GM12878 (cell line): Measurements from ENCODE around the gene AP5B1. TPM values are rescaled to one million over a fixed set of nuclear protein-coding genes. Genes with fewer than 3 reads are reported as not detected.

Experiments used
- ATAC-seq: fragments of 200-7000 bp; cut with Tn5 transposase; 3 replicates; pipeline ENCODE4 v1.9.1; 2020; ENCODE audit warnings: mild to moderate bottlenecking, moderate library complexity
- BruUV-seq: library from RNA; stranded (reverse); fragments of 400-500 nt; replicated peaks from 2 replicates; lab custom pipeline; 2021; lab: Mats Ljungman, UMichigan
- CTCF ChIA-PET: fragments of 300-600 bp; sonication (Branson Sonifier 250); formaldehyde crosslinking; extraction: SDS; loops from one replicate; lab custom pipeline; 2021; ENCODE audit warnings: inconsistent platforms; lab: Yijun Ruan, JAX
- POLR2A ChIA-PET: fragments of 350-600 bp; formaldehyde crosslinking; extraction: SDS; loops from one replicate; lab custom pipeline; 2021; ENCODE audit warnings: inconsistent platforms; lab: Charles Lee
- RAD21 ChIA-PET: fragments of 300-600 bp; sonication (Branson Sonifier 250); formaldehyde crosslinking; loops from one replicate; lab custom pipeline; 2023; ENCODE audit warnings: antibody characterized with exemption; ENCODE audit not compliant: unreplicated experiment; lab: Charles Lee
- SMC1A ChIA-PET: fragments of 300-600 bp; sonication (Branson Sonifier 250); formaldehyde crosslinking; loops from one replicate; lab custom pipeline; 2023; ENCODE audit not compliant: unreplicated experiment, uncharacterized antibody; lab: Charles Lee
- DNase-seq: peaks from one replicate; pipeline ENCODE4 v3.0.0-alpha.2; 2011; ENCODE audit warnings: low read depth, low spot score
- FAIRE-seq: peaks from 3 replicates; lab custom pipeline; 2011; peaks lifted over from hg19 to GRCh38; lab: Jason Lieb, UNC
- H2AFZ ChIP-seq: 2 replicates; pipeline ENCODE4 v1.6.0; 2011; ENCODE audit warnings: low read depth, low read length, control low read depth; ENCODE audit not compliant: control insufficient read depth
- H3K27ac ChIP-seq: 2 replicates; pipeline ENCODE4 v1.5.1; 2011; ENCODE audit warnings: control low read depth; ENCODE audit not compliant: control insufficient read depth, insufficient read depth
- H3K27me3 ChIP-seq, 2 experiments: replicated peaks in 1 of 2; 2 replicates each; pipeline versions ENCODE4 v1.6.0 to v1.6.1; 2011; ENCODE audit warnings: low read length in 1 of 2; ENCODE audit not compliant: control insufficient read depth in 2 of 2, insufficient read depth in 2 of 2
- H3K36me3 ChIP-seq, 2 experiments: 2 replicates each; pipeline ENCODE4 v1.5.1; 2011; ENCODE audit warnings: low read length in 1 of 2; ENCODE audit not compliant: control insufficient read depth in 2 of 2, insufficient read depth in 2 of 2
- H3K4me1 ChIP-seq: 2 replicates; pipeline ENCODE4 v1.6.1; 2011; ENCODE audit warnings: mild to moderate bottlenecking, low read length, moderate library complexity, mixed read lengths; ENCODE audit not compliant: control insufficient read depth, insufficient read depth
- H3K4me2 ChIP-seq: 2 replicates; pipeline ENCODE4 v1.6.0; 2011; ENCODE audit warnings: control low read depth; ENCODE audit not compliant: control insufficient read depth, insufficient read depth
- H3K4me3 ChIP-seq: fragments of 200-600 bp; sonication (generic); 2 replicates; pipeline ENCODE4 v1.5.1; 2016
- H3K79me2 ChIP-seq: 2 replicates; pipeline ENCODE4 v1.6.0; 2011; ENCODE audit warnings: low read length; ENCODE audit not compliant: control insufficient read depth, insufficient read depth
- H3K9ac ChIP-seq: 2 replicates; pipeline ENCODE4 v1.8.0; 2011; ENCODE audit warnings: low read length, control low read depth, mixed read lengths; ENCODE audit not compliant: control insufficient read depth, insufficient read depth
- H3K9me3 ChIP-seq: replicated peaks from 3 replicates; pipeline ENCODE4 v1.5.1; 2011; ENCODE audit warnings: mild to moderate bottlenecking, low read length; ENCODE audit not compliant: control insufficient read depth, insufficient read depth
- H4K20me1 ChIP-seq: 2 replicates; pipeline ENCODE4 v1.6.0; 2011; ENCODE audit not compliant: control insufficient read depth, insufficient read depth
- BHLHE40 ChIP-seq, 2 experiments: fragments of 450-650 bp in 1 of 2; IDR thresholded peaks; 2 replicates each; pipeline ENCODE4 v1.6.1; 2011 to 2017; ENCODE audit warnings: low read depth in 2 of 2, borderline replicate concordance in 1 of 2, improper control_type of control experiment in 1 of 2, low read length in 1 of 2, mild to moderate bottlenecking in 1 of 2
- CHD1 ChIP-seq: IDR thresholded peaks from 2 replicates; pipeline ENCODE4 v1.6.1; 2012; ENCODE audit warnings: low read depth, low read length, improper control_type of control experiment
- DPF2 ChIP-seq: fragments of 450-650 bp; IDR thresholded peaks from 2 replicates; pipeline ENCODE4 v1.6.1; 2017; ENCODE audit warnings: mild to moderate bottlenecking
- ESRRA ChIP-seq: IDR thresholded peaks from 2 replicates; pipeline ENCODE4 v1.6.1; 2012; ENCODE audit warnings: mild to moderate bottlenecking, low read length, improper control_type of control experiment
- GATAD2B ChIP-seq: fragments of 450-650 bp; conservative IDR thresholded peaks from 2 replicates; pipeline ENCODE4 v1.6.1; 2017; ENCODE audit warnings: low read depth, mild to moderate bottlenecking, moderate library complexity
- HDAC2 ChIP-seq: fragments of 200-600 bp; sonication (generic); IDR thresholded peaks from 2 replicates; pipeline ENCODE4 v1.6.1; 2017
- IKZF1 ChIP-seq: fragments of 450-650 bp; conservative IDR thresholded peaks from 2 replicates; pipeline ENCODE4 v1.6.1; 2017; ENCODE audit warnings: antibody characterized with exemption, mild to moderate bottlenecking
- NBN ChIP-seq: fragments of 450-650 bp; IDR thresholded peaks from 2 replicates; pipeline ENCODE4 v1.6.1; 2016
- PBX3 ChIP-seq: IDR thresholded peaks from 2 replicates; pipeline ENCODE4 v1.6.1; 2011; ENCODE audit warnings: mild to moderate bottlenecking, low read depth, low read length, moderate library complexity; ENCODE audit not compliant: insufficient replicate concordance
- POLR2AphosphoS2 ChIP-seq: IDR thresholded peaks from 2 replicates; pipeline ENCODE4 v1.6.1; 2011; ENCODE audit warnings: low read depth, mild to moderate bottlenecking, low read length, improper control_type of control experiment, moderate library complexity
- RELB ChIP-seq: fragments of 450-650 bp; IDR thresholded peaks from 2 replicates; pipeline ENCODE4 v1.6.1; 2017; ENCODE audit warnings: low read depth, mild to moderate bottlenecking, moderate library complexity
- SMAD5 ChIP-seq: IDR thresholded peaks from 2 replicates; pipeline ENCODE4 v1.6.1; 2016; ENCODE audit warnings: antibody characterized with exemption, low read depth
- SMARCA5 ChIP-seq: fragments of 450-650 bp; IDR thresholded peaks from 2 replicates; pipeline ENCODE4 v1.6.1; 2017; ENCODE audit warnings: mild to moderate bottlenecking
- SUZ12 ChIP-seq: fragments of 200-600 bp; sonication (generic); IDR thresholded peaks from one replicate; pipeline ENCODE4 v1.6.1; 2018; ENCODE audit warnings: antibody characterized with exemption, mild to moderate bottlenecking; ENCODE audit not compliant: unreplicated experiment
- TCF3 ChIP-seq: IDR thresholded peaks from 2 replicates; pipeline ENCODE4 v1.6.1; 2012; ENCODE audit warnings: low read depth, mild to moderate bottlenecking, low read length, borderline replicate concordance; ENCODE audit not compliant: insufficient read depth
- ZBTB4 ChIP-seq: fragments of 450-650 bp; formaldehyde crosslinking; IDR thresholded peaks from 2 replicates; pipeline ENCODE4 v1.4.0; 2022; ENCODE audit warnings: mild to moderate bottlenecking, moderate library complexity
- ZNF622 ChIP-seq: fragments of 450-650 bp; IDR thresholded peaks from 2 replicates; pipeline ENCODE4 v1.6.1; 2017; ENCODE audit warnings: mild to moderate bottlenecking, inconsistent platforms
- WGBS: methylation state at CpG from one replicate; pipeline ENCODE4 v1.1.6; 2016; ENCODE audit warnings: low lambda C conversion rate; ENCODE audit not compliant: insufficient replicate concordance, insufficient coverage; ENCODE audit errors: missing lambda C conversion rate; 5-methylcytosine and 5-hydroxymethylcytosine counted together
- in situ Hi-C: fragments of 300-500 bp; cut with MboI; formaldehyde crosslinking; loops from 9 replicates; pipeline ENCODE4 v1.14.3; 2018; ENCODE audit warnings: mixed read lengths
- intact Hi-C: fragments of 100-400 bp; cut with micrococcal nuclease; formaldehyde crosslinking; loops from one replicate; pipeline ENCODE4 v1.14.2; 2022; ENCODE audit not compliant: unreplicated experiment
- polyA plus RNA-seq, 11 experiments: library from polyadenylated mRNA; depleted of rRNA in 4 of 11; unstranded in 6 of 11; stranded (reverse) in 5 of 11; fragments of >200 nt; fragmentation: Nextera tagmentation in 4 of 11; fragmentation: Illumina TruSeq in 1 of 11; extraction: Ambion mirVana in 4 of 11; extraction: Trizol in 1 of 11; gene quantifications; 1 replicate in 1 of 11; 2 replicates in 10 of 11; pipeline versions ENCODE4 v1.2.1 to v1.2.3, GENCODE V29; 2011 to 2016; ENCODE audit warnings: inconsistent platforms in 2 of 11, missing spikeins in 2 of 11, low read depth in 1 of 11
- total RNA-seq, 4 experiments: library from RNA; depleted of rRNA in 3 of 4; stranded (reverse); fragments of >200 nt in 3 of 4; fragmentation: Illumina TruSeq in 1 of 4; extraction: Trizol in 1 of 4; gene quantifications; 2 replicates each; pipeline versions ENCODE4 v1.2.1 to v1.2.3, GENCODE V29; 2013 to 2021

The AP5B1 gene
- total and polyA plus RNA-seq, 10 of the 15 experiments (the other 5 are each of a cell fraction or from before 2014, with no cell fraction given): 0.47 to 13.1 (median 4.8) TPM

- ChIA-PET POLR2A (interaction anchor here (1.2 to 5.8 kb wide), 2 partner anchors 16 to 103 kb away, joined by 3 to 27 read pairs; partner anchors contain the start of gene CCDC85B), CTCF (no interaction called here), SMC1A (no interaction called here), RAD21 (interaction anchor here (1.5 to 2.8 kb wide), 2 partner anchors 31 to 149 kb away, joined by 4 to 9 read pairs; partner anchors contain the start of gene SIPA1)
- Histone ChIP-seq H3K4me1 (peaks cover 36% of the 10 kb centered on the region), H3K4me2 (peak within 1 kb of the TSS; percentile 69), H3K9me3 (no peaks in the 10 kb centered on the region), H3K27me3 (peaks cover 11 to 12% of the 10 kb centered on the region in 2 experiments; a peak in 3 of 4 replicates), H2AFZ (no peak within 1 kb of the TSS), H3K27ac (no peak within 1 kb of the TSS), H3K36me3 (no peaks in the 10 kb centered on the region), H4K20me1 (no peaks in the 10 kb centered on the region), H3K4me3 (peak within 1 kb of the TSS; percentile 41; the same call in 1 of the 2 replicates), H3K79me2 (no peaks in the 10 kb centered on the region), H3K9ac (no peak within 1 kb of the TSS)
- intact Hi-C loops (no loop called here), in situ Hi-C loops (no loop called here)
- BruUV-seq: no TSS peak
- FAIRE-seq (no peak), ATAC-seq (no peak), DNase-seq (no peak)
- 2% methylated on average over 60 of the region's 112 CpGs for WGBS
- TF ChIP-seq ESRRA: no peak
- no peak for TF ChIP-seq NBN
- peak in 1 of 2 experiments; percentile 22; a peak in 1 of 4 replicates for TF ChIP-seq BHLHE40 (IDR thresholded peaks at IDR 0.05; ENCODE audit: borderline replicate concordance in 1 of 2, low read depth in 2 of 2, low read length in 1 of 2)
- TF ChIP-seq IKZF1: peak; percentile 49
- no peak for TF ChIP-seq PBX3
- TF ChIP-seq GATAD2B: 0 out of 2 replicates have a peak, but pooled peaks have one; percentile 8
- TF ChIP-seq HDAC2: no peak
- peak; percentile 29 for TF ChIP-seq DPF2
- TF ChIP-seq TCF3: no peak
- no peak for TF ChIP-seq POLR2AphosphoS2
- TF ChIP-seq SMAD5: no peak
- no peak for TF ChIP-seq ZNF622
- TF ChIP-seq SUZ12: peak; percentile 94
- no peak for TF ChIP-seq CHD1
- no peak for TF ChIP-seq SMARCA5
- TF ChIP-seq ZBTB4: no peak
- TF ChIP-seq RELB: no peak
Observed at GRCh38 chr11:65786786-65787636, 6.2 kb upstream of the AP5B1 start, which contains the start of gene OVOL1. Gene OVOL1, plus strand, starts transcription at chr11:65787063. Its CDS starts 311 bp downstream, at chr11:65787374.
